ENCODE data around the gene LIPC.

GRCh38 chr15:58538225-58538727, 106.5 kb downstream of the LIPC start:
- TF ChIP-seq EZH2 (IDR thresholded peaks at IDR 0.05; ENCODE audit: low read length, missing control alignments): no peak
- no peak for TF ChIP-seq CTCF (conservative IDR thresholded peaks at IDR 0.05 in 1 of 2, IDR thresholded peaks at IDR 0.05 in 1 of 2; ENCODE audit: low read depth in 1 of 2, low read length in 2 of 2)
